Panc1 (cell line): ENCODE results near the gene FRMD7. TPM values are rescaled to one million over a fixed set of nuclear protein-coding genes. Genes with fewer than 3 reads are reported as not detected.

Experiments used
- ATAC-seq: fragments of 200-7000 bp; cut with Tn5 transposase; 2 replicates; pipeline ENCODE4 v1.9.1; 2020; ENCODE audit warnings: mild to moderate bottlenecking, moderate library complexity
- BruUV-seq: library from RNA; stranded (reverse); fragments of 400-500 nt; replicated peaks from 2 replicates; lab custom pipeline; 2021; lab: Mats Ljungman, UMichigan
- CTCF ChIA-PET: fragments of 300-600 bp; sonication (Branson Sonifier 250); formaldehyde crosslinking; loops from one replicate; lab custom pipeline; 2022; ENCODE audit warnings: antibody characterized with exemption; lab: Charles Lee
- POLR2A ChIA-PET: fragments of 300-600 bp; sonication (Branson Sonifier 250); formaldehyde crosslinking; loops from one replicate; lab custom pipeline; 2022; ENCODE audit warnings: antibody characterized with exemption; lab: Charles Lee
- DNase-seq: peaks from one replicate; pipeline ENCODE4 v3.0.0-alpha.2; 2010; ENCODE audit warnings: low read depth, low spot score
- H3K27ac ChIP-seq: 2 replicates; pipeline ENCODE4 v1.5.1; 2011; ENCODE audit warnings: mild to moderate bottlenecking, low read length, inconsistent platforms
- H3K27me3 ChIP-seq: fragments of 200-500 bp; sonication (Bioruptor generic); 2 replicates; pipeline ENCODE4 v1.6.0; 2014; ENCODE audit warnings: low read length, inconsistent platforms; ENCODE audit not compliant: control insufficient read depth, insufficient read depth
- H3K36me3 ChIP-seq: fragments of 200-500 bp; sonication (Bioruptor generic); 2 replicates; pipeline ENCODE4 v1.5.1; 2014; ENCODE audit warnings: inconsistent platforms, mild to moderate bottlenecking, low read length, moderate library complexity; ENCODE audit not compliant: control insufficient read depth, insufficient read depth
- H3K4me1 ChIP-seq: 2 replicates; pipeline ENCODE4 v1.5.1; 2011; ENCODE audit warnings: inconsistent platforms, mild to moderate bottlenecking, low read length, moderate library complexity; ENCODE audit not compliant: control insufficient read depth, insufficient read depth
- H3K4me3 ChIP-seq, 2 experiments: 2 replicates each; pipeline ENCODE4 v1.5.1; 2011 to 2012; ENCODE audit warnings: low read depth in 2 of 2, low read length in 2 of 2, mild to moderate bottlenecking in 2 of 2, inconsistent platforms in 1 of 2, moderate library complexity in 1 of 2
- H3K9me3 ChIP-seq: fragments of 200-500 bp; sonication (Bioruptor generic); 2 replicates; pipeline ENCODE4 v1.5.1; 2014; ENCODE audit warnings: low read depth, mild to moderate bottlenecking, inconsistent platforms, low read length, moderate library complexity; ENCODE audit not compliant: control insufficient read depth, insufficient read depth
- POLR2AphosphoS5 ChIP-seq: IDR thresholded peaks from 2 replicates; pipeline ENCODE4 v1.6.1; 2012; ENCODE audit warnings: mild to moderate bottlenecking, low read depth, low read length, moderate library complexity
- SIN3A ChIP-seq: IDR thresholded peaks from 2 replicates; pipeline ENCODE4 v1.6.1; 2012; ENCODE audit warnings: low read depth, mild to moderate bottlenecking, low read length, moderate library complexity, borderline replicate concordance; ENCODE audit not compliant: insufficient read depth
- TCF7L2 ChIP-seq: IDR thresholded peaks from 2 replicates; pipeline ENCODE4 v1.6.1; 2011; ENCODE audit warnings: mild to moderate bottlenecking, low read depth, low read length, inconsistent platforms
- in situ Hi-C: cut with HindIII; loops from 2 replicates; pipeline ENCODE4 v1.10.0; 2016; ENCODE audit warnings: low sequenced_read_pairs, low pct_unique_long_range_greater_than_20kb
- intact Hi-C: fragments of 100-400 bp; cut with micrococcal nuclease; formaldehyde crosslinking; loops from one replicate; pipeline ENCODE4 v1.10.0; 2022; ENCODE audit not compliant: unreplicated experiment
- total RNA-seq: library from RNA; stranded (reverse); gene quantifications from one replicate; pipeline ENCODE4 v1.2.1, GENCODE V29; 2021; ENCODE audit not compliant: unreplicated experiment
- TF ChIP-seq, protein P1 (sequence below), 2 experiments: IDR thresholded peaks; 2 replicates each; pipeline ENCODE4 v1.6.1; 2011 to 2012; ENCODE audit warnings: low read depth in 2 of 2, control low read depth in 1 of 2, low read length in 1 of 2, mild to moderate bottlenecking in 1 of 2, moderate library complexity in 1 of 2; ENCODE audit not compliant: insufficient read depth in 1 of 2
- TF ChIP-seq, protein P2 (sequence below): fragments of 450-650 bp; IDR thresholded peaks from 2 replicates; pipeline ENCODE4 v1.5.1; 2017; ENCODE audit warnings: mild to moderate bottlenecking

Gene FRMD7
- total RNA-seq, 1 experiment from 2014 or later = not detected

DNA sequence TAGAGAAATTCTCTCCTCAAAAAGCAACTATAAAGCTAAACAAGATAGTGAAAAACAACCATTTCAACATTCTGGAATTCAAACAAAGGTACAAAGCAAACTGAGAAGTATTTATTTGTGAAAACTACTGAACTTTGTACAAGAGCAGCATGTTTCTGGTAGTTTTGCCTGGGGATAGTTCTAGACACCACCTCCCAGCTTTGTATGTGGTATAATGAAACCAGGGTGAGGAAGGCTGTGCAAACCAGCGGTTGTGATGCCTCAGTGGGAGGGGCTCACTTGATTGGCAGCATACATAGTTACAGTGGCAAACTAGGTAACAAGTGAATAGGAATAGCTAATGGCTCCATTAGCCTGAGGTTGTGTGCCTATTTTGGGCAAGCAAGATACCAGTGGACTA lies 18.6 kb upstream of the FRMD7 start:
- intact Hi-C loops (no loop called here), in situ Hi-C loops (no loop called here)
- no peaks in the 10 kb centered on the region for H3K36me3 ChIP-seq
- DNase-seq (no peak), ATAC-seq (no peak)
- H3K9me3 ChIP-seq = no peaks in the 10 kb centered on the region
- no peaks in the 10 kb centered on the region for H3K4me1 ChIP-seq
- no peak overlapping the region for H3K4me3 ChIP-seq
- TF ChIP-seq, protein P1, sequence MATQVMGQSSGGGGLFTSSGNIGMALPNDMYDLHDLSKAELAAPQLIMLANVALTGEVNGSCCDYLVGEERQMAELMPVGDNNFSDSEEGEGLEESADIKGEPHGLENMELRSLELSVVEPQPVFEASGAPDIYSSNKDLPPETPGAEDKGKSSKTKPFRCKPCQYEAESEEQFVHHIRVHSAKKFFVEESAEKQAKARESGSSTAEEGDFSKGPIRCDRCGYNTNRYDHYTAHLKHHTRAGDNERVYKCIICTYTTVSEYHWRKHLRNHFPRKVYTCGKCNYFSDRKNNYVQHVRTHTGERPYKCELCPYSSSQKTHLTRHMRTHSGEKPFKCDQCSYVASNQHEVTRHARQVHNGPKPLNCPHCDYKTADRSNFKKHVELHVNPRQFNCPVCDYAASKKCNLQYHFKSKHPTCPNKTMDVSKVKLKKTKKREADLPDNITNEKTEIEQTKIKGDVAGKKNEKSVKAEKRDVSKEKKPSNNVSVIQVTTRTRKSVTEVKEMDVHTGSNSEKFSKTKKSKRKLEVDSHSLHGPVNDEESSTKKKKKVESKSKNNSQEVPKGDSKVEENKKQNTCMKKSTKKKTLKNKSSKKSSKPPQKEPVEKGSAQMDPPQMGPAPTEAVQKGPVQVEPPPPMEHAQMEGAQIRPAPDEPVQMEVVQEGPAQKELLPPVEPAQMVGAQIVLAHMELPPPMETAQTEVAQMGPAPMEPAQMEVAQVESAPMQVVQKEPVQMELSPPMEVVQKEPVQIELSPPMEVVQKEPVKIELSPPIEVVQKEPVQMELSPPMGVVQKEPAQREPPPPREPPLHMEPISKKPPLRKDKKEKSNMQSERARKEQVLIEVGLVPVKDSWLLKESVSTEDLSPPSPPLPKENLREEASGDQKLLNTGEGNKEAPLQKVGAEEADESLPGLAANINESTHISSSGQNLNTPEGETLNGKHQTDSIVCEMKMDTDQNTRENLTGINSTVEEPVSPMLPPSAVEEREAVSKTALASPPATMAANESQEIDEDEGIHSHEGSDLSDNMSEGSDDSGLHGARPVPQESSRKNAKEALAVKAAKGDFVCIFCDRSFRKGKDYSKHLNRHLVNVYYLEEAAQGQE (IDR thresholded peaks at IDR 0.05; ENCODE audit: insufficient read depth in 1 of 2, low read depth in 2 of 2, low read length in 1 of 2) = no peak
- TF ChIP-seq SIN3A = no peak
- TF ChIP-seq, protein P2, sequence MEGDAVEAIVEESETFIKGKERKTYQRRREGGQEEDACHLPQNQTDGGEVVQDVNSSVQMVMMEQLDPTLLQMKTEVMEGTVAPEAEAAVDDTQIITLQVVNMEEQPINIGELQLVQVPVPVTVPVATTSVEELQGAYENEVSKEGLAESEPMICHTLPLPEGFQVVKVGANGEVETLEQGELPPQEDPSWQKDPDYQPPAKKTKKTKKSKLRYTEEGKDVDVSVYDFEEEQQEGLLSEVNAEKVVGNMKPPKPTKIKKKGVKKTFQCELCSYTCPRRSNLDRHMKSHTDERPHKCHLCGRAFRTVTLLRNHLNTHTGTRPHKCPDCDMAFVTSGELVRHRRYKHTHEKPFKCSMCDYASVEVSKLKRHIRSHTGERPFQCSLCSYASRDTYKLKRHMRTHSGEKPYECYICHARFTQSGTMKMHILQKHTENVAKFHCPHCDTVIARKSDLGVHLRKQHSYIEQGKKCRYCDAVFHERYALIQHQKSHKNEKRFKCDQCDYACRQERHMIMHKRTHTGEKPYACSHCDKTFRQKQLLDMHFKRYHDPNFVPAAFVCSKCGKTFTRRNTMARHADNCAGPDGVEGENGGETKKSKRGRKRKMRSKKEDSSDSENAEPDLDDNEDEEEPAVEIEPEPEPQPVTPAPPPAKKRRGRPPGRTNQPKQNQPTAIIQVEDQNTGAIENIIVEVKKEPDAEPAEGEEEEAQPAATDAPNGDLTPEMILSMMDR = no peak
- TF ChIP-seq POLR2AphosphoS5 = no peak
- no peak for TF ChIP-seq TCF7L2
- POLR2A ChIA-PET = no interaction called here
- H3K27me3 ChIP-seq = peaks cover 4% of the 10 kb centered on the region; the same call in 1 of the 2 replicates
- no TSS peak for BruUV-seq
- no peak overlapping the region for H3K27ac ChIP-seq
- CTCF ChIA-PET = no interaction called here

DNA sequence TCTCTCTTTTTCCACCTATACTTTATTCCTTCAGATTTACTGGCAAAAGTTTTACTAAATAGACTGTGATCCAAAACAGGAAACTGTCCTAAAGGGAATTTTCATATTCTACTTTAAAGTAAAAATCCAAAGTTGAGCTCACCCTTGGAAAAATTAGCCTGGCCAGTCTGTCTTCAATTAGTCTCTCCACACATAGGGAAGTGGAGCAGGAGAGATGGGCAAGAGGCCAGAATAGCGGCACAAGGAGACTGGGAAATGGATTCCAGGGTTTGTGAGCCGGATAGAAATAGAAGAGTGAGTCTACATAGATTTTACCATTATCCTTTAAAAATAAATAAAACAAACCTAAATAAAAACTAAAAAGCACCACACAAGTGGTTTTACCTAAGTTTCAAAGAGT lies 16.2 kb upstream of the FRMD7 start:
- CTCF ChIA-PET = no interaction called here
- intact Hi-C loops (no loop called here), in situ Hi-C loops (no loop called here)
- TF ChIP-seq, protein P1 (IDR thresholded peaks at IDR 0.05; ENCODE audit: insufficient read depth in 1 of 2, low read depth in 2 of 2, low read length in 1 of 2) = no peak
- TF ChIP-seq, protein P2 = no peak
- TF ChIP-seq SIN3A = no peak
- TF ChIP-seq TCF7L2 = no peak
- no peak for TF ChIP-seq POLR2AphosphoS5
- POLR2A ChIA-PET = no interaction called here
- no TSS peak for BruUV-seq
- Histone ChIP-seq H3K9me3 (no peaks in the 10 kb centered on the region), H3K27ac (no peak overlapping the region), H3K36me3 (no peaks in the 10 kb centered on the region), H3K4me1 (no peaks in the 10 kb centered on the region), H3K4me3 (no peak overlapping the region), H3K27me3 (no peaks in the 10 kb centered on the region)
- DNase-seq (no peak), ATAC-seq (no peak)
